ENCODE measurements around the gene CLCN5. TPM values are rescaled to one million over a fixed set of nuclear protein-coding genes. Genes with fewer than 3 reads are reported as not detected.

Gene CLCN5
- total and polyA plus RNA-seq, 2 donors (not counting 1 experiment from before 2014, with no cell fraction given) = 2.9 to 3.6 TPM

DNA sequence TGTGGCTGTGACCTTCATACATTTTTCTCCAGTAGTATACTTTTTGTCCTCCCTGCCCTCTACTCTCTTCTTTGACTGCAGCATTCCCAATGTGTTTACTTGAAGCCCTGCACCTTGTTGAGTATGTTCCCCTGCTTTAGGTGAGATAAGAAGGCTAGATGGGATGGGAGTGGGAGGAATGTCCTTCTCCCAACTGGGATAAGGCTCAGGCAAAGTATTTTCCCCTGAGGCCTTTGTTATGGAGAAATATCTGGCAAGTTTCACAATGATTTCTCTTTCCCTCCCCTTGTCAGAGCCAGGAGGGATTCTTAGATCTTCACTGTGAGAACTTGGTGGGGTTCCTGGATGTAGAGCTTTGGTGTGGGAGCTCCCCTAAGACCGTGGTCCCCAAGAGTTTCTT, 131.8 kb downstream of the CLCN5 start:
- Histone ChIP-seq H3K4me2 (ENCODE audit: extremely low read depth, insufficient read depth, low read length) (no peak overlapping the region), H3K9ac (ENCODE audit: insufficient read depth, low read length) (no peak overlapping the region), H3K36me3 (ENCODE audit: control insufficient read depth, insufficient read depth, low read length) (no peaks in the 10 kb centered on the region), H3K4me3 (replicated peaks in 1 of 4; ENCODE audit: control extremely low read depth in 1 of 4, insufficient read depth in 1 of 4, low read depth in 3 of 4, low read length in 4 of 4) (no peak overlapping the region), H2AFZ (ENCODE audit: low read length) (no peak overlapping the region), H4K20me1 (ENCODE audit: control insufficient read depth, extremely low read depth, insufficient read depth, low read length) (no peaks in the 10 kb centered on the region), H3K79me2 (ENCODE audit: control insufficient read depth, insufficient read depth, low read length) (no peaks in the 10 kb centered on the region), H3K27ac (ENCODE audit: insufficient read depth, low read length) (no peak overlapping the region), H3K27me3 (ENCODE audit: control insufficient read depth, insufficient read depth, low read length) (no peaks in the 10 kb centered on the region), H3K4me1 (ENCODE audit: control insufficient read depth, extremely low read depth, insufficient read depth, low read length) (no peaks in the 10 kb centered on the region), H3K9me3 (ENCODE audit: control insufficient read depth, insufficient read depth, low read depth, low read length) (no peaks in the 10 kb centered on the region)
- no peak for DNase-seq (ENCODE audit: low read depth in 2 of 2)
- TF ChIP-seq, protein P1, sequence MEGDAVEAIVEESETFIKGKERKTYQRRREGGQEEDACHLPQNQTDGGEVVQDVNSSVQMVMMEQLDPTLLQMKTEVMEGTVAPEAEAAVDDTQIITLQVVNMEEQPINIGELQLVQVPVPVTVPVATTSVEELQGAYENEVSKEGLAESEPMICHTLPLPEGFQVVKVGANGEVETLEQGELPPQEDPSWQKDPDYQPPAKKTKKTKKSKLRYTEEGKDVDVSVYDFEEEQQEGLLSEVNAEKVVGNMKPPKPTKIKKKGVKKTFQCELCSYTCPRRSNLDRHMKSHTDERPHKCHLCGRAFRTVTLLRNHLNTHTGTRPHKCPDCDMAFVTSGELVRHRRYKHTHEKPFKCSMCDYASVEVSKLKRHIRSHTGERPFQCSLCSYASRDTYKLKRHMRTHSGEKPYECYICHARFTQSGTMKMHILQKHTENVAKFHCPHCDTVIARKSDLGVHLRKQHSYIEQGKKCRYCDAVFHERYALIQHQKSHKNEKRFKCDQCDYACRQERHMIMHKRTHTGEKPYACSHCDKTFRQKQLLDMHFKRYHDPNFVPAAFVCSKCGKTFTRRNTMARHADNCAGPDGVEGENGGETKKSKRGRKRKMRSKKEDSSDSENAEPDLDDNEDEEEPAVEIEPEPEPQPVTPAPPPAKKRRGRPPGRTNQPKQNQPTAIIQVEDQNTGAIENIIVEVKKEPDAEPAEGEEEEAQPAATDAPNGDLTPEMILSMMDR (conservative IDR thresholded peaks at IDR 0.05 in 1 of 2, IDR thresholded peaks at IDR 0.05 in 1 of 2; ENCODE audit: low read depth in 1 of 2, low read length in 2 of 2) = no peak
- no peak for TF ChIP-seq EZH2 (IDR thresholded peaks at IDR 0.05; ENCODE audit: low read length, missing control alignments)

- Histone ChIP-seq H3K4me1 (ENCODE audit: control insufficient read depth, extremely low read depth, insufficient read depth, low read length) (no peaks in the 10 kb centered on the region), H3K9me3 (ENCODE audit: control insufficient read depth, insufficient read depth, low read depth, low read length) (no peaks in the 10 kb centered on the region), H4K20me1 (ENCODE audit: control insufficient read depth, extremely low read depth, insufficient read depth, low read length) (no peaks in the 10 kb centered on the region), H3K4me2 (ENCODE audit: extremely low read depth, insufficient read depth, low read length) (no peak overlapping the region), H3K27me3 (ENCODE audit: control insufficient read depth, insufficient read depth, low read length) (no peaks in the 10 kb centered on the region), H3K36me3 (ENCODE audit: control insufficient read depth, insufficient read depth, low read length) (no peaks in the 10 kb centered on the region), H3K79me2 (ENCODE audit: control insufficient read depth, insufficient read depth, low read length) (no peaks in the 10 kb centered on the region), H2AFZ (ENCODE audit: low read length) (no peak overlapping the region), H3K9ac (ENCODE audit: insufficient read depth, low read length) (no peak overlapping the region), H3K4me3 (replicated peaks in 1 of 4; ENCODE audit: control extremely low read depth in 1 of 4, insufficient read depth in 1 of 4, low read depth in 3 of 4, low read length in 4 of 4) (no peak overlapping the region), H3K27ac (ENCODE audit: insufficient read depth, low read length) (no peak overlapping the region)
- DNase-seq (ENCODE audit: low read depth in 2 of 2) = no peak
- TF ChIP-seq, protein P1 (conservative IDR thresholded peaks at IDR 0.05 in 1 of 2, IDR thresholded peaks at IDR 0.05 in 1 of 2; ENCODE audit: low read depth in 1 of 2, low read length in 2 of 2) = no peak
- TF ChIP-seq EZH2 (IDR thresholded peaks at IDR 0.05; ENCODE audit: low read length, missing control alignments) = no peak
These were observed 144.0 kb downstream of the CLCN5 start for GRCh38 chrX:50066318-50066937.

DNA sequence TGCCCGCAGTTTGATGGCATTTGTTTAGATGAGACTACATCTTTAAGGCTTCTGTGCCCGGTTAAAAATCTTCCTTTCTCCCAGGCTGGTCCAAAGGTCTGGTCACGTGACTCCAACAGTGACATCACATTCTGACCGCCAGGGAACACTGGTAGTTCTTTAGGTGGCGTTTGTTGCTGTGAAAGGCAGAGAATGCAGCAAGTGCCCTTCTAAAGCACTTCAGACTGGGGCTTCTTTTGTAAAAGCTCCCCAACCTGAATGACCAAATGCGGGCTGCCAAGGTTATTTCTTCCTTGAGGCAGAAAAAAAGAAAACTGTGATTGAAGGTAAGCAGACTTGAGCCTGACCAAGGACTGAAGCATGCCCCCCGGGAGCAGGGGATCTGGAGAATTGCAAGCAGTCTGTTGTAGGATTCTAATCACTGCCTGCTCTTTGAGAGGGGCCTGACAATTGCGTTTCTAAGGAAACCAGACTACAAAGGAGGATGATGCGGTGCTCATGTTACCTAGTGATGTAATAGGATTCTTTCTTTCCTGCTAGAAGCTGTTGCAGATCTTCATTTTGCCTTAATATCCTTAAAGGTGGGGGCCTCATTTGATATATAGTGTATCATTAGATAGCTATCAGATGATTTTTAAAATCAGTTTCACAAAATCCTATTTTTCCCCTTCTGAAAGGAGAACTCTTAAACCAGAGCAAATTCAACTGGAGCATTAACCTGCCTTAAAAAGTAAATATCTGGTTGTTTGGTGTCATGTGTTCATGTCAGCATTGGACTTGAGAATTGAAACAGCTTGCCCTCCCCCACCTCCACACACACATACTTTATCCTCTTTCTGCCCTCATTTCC, 145.3 kb downstream of the CLCN5 start:
- Histone ChIP-seq H3K79me2 (ENCODE audit: control insufficient read depth, insufficient read depth, low read length) (no peaks in the 10 kb centered on the region), H3K4me2 (ENCODE audit: extremely low read depth, insufficient read depth, low read length) (no peak overlapping the region), H3K4me1 (ENCODE audit: control insufficient read depth, extremely low read depth, insufficient read depth, low read length) (no peaks in the 10 kb centered on the region), H3K4me3 (replicated peaks in 1 of 4; ENCODE audit: control extremely low read depth in 1 of 4, insufficient read depth in 1 of 4, low read depth in 3 of 4, low read length in 4 of 4) (no peak overlapping the region), H4K20me1 (ENCODE audit: control insufficient read depth, extremely low read depth, insufficient read depth, low read length) (no peaks in the 10 kb centered on the region), H3K9ac (ENCODE audit: insufficient read depth, low read length) (no peak overlapping the region), H3K36me3 (ENCODE audit: control insufficient read depth, insufficient read depth, low read length) (no peaks in the 10 kb centered on the region), H2AFZ (ENCODE audit: low read length) (no peak overlapping the region), H3K27me3 (ENCODE audit: control insufficient read depth, insufficient read depth, low read length) (no peaks in the 10 kb centered on the region), H3K27ac (ENCODE audit: insufficient read depth, low read length) (no peak overlapping the region), H3K9me3 (ENCODE audit: control insufficient read depth, insufficient read depth, low read depth, low read length) (no peaks in the 10 kb centered on the region)
- DNase-seq (ENCODE audit: low read depth in 2 of 2) = peak; percentile 37 to 40
- no peak for TF ChIP-seq EZH2 (IDR thresholded peaks at IDR 0.05; ENCODE audit: low read length, missing control alignments)
- TF ChIP-seq, protein P1 (conservative IDR thresholded peaks at IDR 0.05 in 1 of 2, IDR thresholded peaks at IDR 0.05 in 1 of 2; ENCODE audit: low read depth in 1 of 2, low read length in 2 of 2) = no peak

Measured in fibroblast of lung (primary cell).